ENCODE data around the gene DCC. TPM values are rescaled to one million over a fixed set of nuclear protein-coding genes. Genes with fewer than 3 reads are reported as not detected.

Gene DCC
- total RNA-seq, 4 donors from 2014 or later, result 0.84 to 1.2 TPM; not detected in 2

DNA sequence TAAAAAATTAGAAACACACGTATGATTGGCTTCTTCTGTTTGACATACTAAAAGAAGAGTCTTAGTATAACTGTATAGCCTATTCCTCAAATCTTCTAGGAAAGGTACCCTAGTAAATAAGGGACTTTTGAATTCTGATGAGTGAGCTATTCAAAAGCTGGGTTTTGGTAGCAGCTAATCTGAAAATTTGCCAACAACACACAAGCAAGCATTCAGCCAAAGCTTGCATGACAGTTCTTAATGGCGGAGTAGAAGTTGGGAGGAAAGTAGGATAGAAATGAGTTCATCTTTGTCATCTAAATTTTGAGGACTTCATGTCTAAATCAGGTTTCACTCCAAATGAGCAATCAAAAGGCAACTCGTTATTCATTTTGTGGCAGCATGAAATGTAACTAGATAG lies 1071.5 kb downstream of the DCC start:
- TF ChIP-seq POLR2A (IDR thresholded peaks at IDR 0.05) (no peak), EP300 (IDR thresholded peaks at IDR 0.05) (no peak)
- DNase-seq (ENCODE audit: low spot score in 2 of 2), result no peak
- no peaks in the 10 kb centered on the region for H3K9me3 ChIP-seq
- H3K4me1 ChIP-seq, result no peaks in the 10 kb centered on the region
- H3K27ac ChIP-seq, result no peak overlapping the region
- WGBS, 2 donors, result 38 to 49% methylated on average over 3 of the region's 3 CpGs
- H3K27me3 ChIP-seq, result no peaks in the 10 kb centered on the region
- H3K36me3 ChIP-seq, result no peaks in the 10 kb centered on the region
- H3K4me3 ChIP-seq, result no peak overlapping the region

DNA sequence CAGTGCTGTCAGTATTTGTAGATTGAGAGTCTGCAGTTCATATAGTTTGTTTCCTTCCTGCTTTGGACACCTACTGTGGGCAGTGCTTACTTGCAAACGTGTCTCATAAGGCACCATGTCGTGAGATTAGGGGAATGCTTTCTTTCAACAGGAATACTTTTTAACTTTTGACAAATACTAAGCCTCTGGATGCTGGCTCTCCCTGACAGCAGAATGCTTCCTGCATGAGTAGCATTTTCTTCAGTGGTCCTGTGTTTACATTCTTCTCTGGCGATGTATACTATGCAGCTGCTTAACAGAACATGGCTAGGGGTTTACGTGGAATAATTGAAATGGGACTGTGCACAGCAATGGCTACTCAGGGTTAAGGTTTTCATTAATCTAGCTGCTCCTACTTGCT lies 1077.0 kb downstream of the DCC start:
- WGBS, 2 donors, result 22 to 31% methylated on average over 4 of the region's 4 CpGs
- TF ChIP-seq POLR2A (IDR thresholded peaks at IDR 0.05), result no peak
- no peak for TF ChIP-seq EP300 (IDR thresholded peaks at IDR 0.05)
- TF ChIP-seq, protein P1, sequence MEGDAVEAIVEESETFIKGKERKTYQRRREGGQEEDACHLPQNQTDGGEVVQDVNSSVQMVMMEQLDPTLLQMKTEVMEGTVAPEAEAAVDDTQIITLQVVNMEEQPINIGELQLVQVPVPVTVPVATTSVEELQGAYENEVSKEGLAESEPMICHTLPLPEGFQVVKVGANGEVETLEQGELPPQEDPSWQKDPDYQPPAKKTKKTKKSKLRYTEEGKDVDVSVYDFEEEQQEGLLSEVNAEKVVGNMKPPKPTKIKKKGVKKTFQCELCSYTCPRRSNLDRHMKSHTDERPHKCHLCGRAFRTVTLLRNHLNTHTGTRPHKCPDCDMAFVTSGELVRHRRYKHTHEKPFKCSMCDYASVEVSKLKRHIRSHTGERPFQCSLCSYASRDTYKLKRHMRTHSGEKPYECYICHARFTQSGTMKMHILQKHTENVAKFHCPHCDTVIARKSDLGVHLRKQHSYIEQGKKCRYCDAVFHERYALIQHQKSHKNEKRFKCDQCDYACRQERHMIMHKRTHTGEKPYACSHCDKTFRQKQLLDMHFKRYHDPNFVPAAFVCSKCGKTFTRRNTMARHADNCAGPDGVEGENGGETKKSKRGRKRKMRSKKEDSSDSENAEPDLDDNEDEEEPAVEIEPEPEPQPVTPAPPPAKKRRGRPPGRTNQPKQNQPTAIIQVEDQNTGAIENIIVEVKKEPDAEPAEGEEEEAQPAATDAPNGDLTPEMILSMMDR (IDR thresholded peaks at IDR 0.05), result no peak
- DNase-seq (ENCODE audit: low spot score in 2 of 2), result no peak

DNA sequence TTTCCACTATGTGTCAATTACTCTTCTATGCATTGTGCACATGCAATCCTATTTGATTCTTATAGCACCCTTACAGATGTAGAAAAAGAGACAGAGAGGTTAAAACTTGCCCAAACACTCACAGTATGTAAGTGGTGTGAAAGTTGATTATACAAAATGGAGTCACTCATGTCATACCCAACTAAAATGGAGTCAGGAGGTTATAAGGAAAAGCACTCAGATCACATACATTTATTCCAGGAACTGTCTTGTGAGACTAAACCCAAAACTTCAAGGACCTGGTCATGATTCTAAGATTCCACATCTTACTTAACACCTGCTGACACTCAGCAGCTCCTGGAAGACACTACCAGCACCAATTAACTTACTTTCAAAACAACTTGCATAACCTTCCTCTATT lies 1081.9 kb downstream of the DCC start:
- H3K9me3 ChIP-seq, result no peaks in the 10 kb centered on the region

More for the DNA sequence above, 1077.0 kb downstream of the DCC start:
- Histone ChIP-seq H3K27ac (no peak overlapping the region), H3K4me3 (no peak overlapping the region), H3K27me3 (no peaks in the 10 kb centered on the region), H3K4me1 (no peaks in the 10 kb centered on the region), H3K9me3 (no peaks in the 10 kb centered on the region), H3K36me3 (no peaks in the 10 kb centered on the region)

DNA sequence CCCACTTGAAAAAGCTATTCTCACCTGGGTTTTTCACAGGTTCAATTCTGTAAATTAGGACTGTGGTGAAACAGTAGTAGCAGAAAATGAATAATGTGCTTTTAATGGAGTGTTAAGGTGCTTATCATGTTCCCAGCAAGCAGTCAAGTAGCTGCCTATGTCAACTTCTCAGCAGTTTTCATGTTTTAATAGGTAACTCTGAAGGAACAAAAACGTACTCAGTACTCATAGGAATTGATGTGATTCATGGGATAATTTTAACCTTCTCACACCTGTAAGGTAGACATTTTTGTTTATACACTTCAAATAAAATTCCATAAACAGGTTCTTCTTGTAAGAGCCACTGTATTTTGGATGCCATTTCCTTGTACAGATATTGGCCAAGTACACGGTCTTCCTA lies 1082.9 kb downstream of the DCC start:
- Histone ChIP-seq H3K9me3 (no peaks in the 10 kb centered on the region), H3K4me3 (no peak overlapping the region), H3K27me3 (no peaks in the 10 kb centered on the region), H3K36me3 (no peaks in the 10 kb centered on the region), H3K4me1 (no peaks in the 10 kb centered on the region), H3K27ac (no peak overlapping the region)
- no peak for DNase-seq (ENCODE audit: low spot score in 2 of 2)
- TF ChIP-seq POLR2A (IDR thresholded peaks at IDR 0.05) (no peak), EP300 (IDR thresholded peaks at IDR 0.05) (no peak)
- TF ChIP-seq, protein P1 (IDR thresholded peaks at IDR 0.05), result no peak
- 67 to 71% methylated on average over 2 of the region's 2 CpGs for WGBS, 2 donors

More for the DNA sequence above, 1081.9 kb downstream of the DCC start:
- Histone ChIP-seq H3K36me3 (no peaks in the 10 kb centered on the region), H3K27me3 (no peaks in the 10 kb centered on the region), H3K27ac (no peak overlapping the region), H3K4me1 (no peaks in the 10 kb centered on the region), H3K4me3 (no peak overlapping the region)
- TF ChIP-seq EP300 (IDR thresholded peaks at IDR 0.05) (no peak), POLR2A (IDR thresholded peaks at IDR 0.05) (no peak)
- TF ChIP-seq, protein P1 (IDR thresholded peaks at IDR 0.05), result no peak
- DNase-seq (ENCODE audit: low spot score in 2 of 2), result no peak

DNA sequence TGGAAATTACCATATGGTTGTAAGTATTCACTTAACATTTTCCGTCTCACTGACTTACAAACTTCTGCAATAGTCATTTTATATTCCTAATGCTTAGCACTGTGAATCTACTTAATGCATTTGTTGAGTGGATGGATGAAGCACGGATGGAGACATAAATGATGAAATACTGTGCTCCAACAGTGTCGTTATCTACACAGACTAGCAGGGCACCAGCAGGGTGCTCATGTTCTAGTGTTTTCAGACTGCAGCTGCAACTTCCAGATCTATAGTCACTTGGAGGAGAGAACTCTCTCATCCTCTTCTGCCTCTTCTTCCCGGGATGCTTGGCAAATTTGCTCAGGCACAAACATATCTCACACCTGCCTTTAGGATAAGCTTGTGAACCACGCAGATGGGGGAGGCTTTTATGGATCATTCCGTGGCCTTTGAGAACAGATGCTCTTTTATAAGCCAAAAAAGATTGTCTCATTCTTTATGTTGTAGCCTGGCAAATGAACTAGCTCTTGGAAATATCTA lies 1086.7 kb downstream of the DCC start:
- 49 to 59% methylated on average over 6 of the region's 6 CpGs for WGBS, 2 donors
- H3K4me1 ChIP-seq, result no peaks in the 10 kb centered on the region
- TF ChIP-seq EP300 (IDR thresholded peaks at IDR 0.05) (no peak), POLR2A (IDR thresholded peaks at IDR 0.05) (no peak)
- TF ChIP-seq, protein P1 (IDR thresholded peaks at IDR 0.05), result no peak
- no peak overlapping the region for H3K4me3 ChIP-seq
- H3K27ac ChIP-seq, result no peak overlapping the region
- DNase-seq (ENCODE audit: low spot score in 2 of 2), result no peak
- H3K9me3 ChIP-seq, result no peaks in the 10 kb centered on the region
- no peaks in the 10 kb centered on the region for H3K36me3 ChIP-seq
- H3K27me3 ChIP-seq, result no peaks in the 10 kb centered on the region

Data from tibial nerve (tissue), 4 donors.